Measurements from ENCODE around the gene NEU3. TPM values are rescaled to one million over a fixed set of nuclear protein-coding genes. Genes with fewer than 3 reads are reported as not detected.
A peak's percentile ranks its signal among the peaks of the same experiment; 100 is the strongest.

The NEU3 gene
- total and polyA plus RNA-seq, 2 of the 13 experiments (the other 11 are each of a cell fraction or from before 2014, with no cell fraction given): 6.3 to 15.3 TPM

GRCh38 chr11:74988541-74989259, at the start of gene NEU3 (continued):
- TF ChIP-seq CENPBD1 (CRISPR knock-in tag; IDR thresholded peaks at IDR 0.05; ENCODE audit: borderline replicate concordance, low read depth) (0 out of 2 replicates have a peak, but pooled peaks have one; percentile 35), ZFP91 (CRISPR knock-in tag; IDR thresholded peaks at IDR 0.05; ENCODE audit: borderline replicate concordance) (no peak; the same call in 1 of the 2 replicates), ZNF616 (CRISPR knock-in tag; IDR thresholded peaks at IDR 0.05; ENCODE audit: low read depth) (no peak), PATZ1 (CRISPR knock-in tag; IDR thresholded peaks at IDR 0.05) (peak; percentile 83), HES4 (CRISPR knock-in tag; IDR thresholded peaks at IDR 0.05; ENCODE audit: borderline replicate concordance) (0 out of 2 replicates have a peak, but pooled peaks have one; percentile 33), PHF20 (CRISPR knock-in tag; IDR thresholded peaks at IDR 0.05) (peak; percentile 69), SALL1 (CRISPR knock-in tag; IDR thresholded peaks at IDR 0.05) (peak; percentile 64; the same call in 1 of the 2 replicates), ZNF44 (CRISPR knock-in tag; IDR thresholded peaks at IDR 0.05) (no peak), JDP2 (CRISPR knock-in tag; IDR thresholded peaks at IDR 0.05; ENCODE audit: borderline replicate concordance) (no peak), ZNF878 (CRISPR knock-in tag; IDR thresholded peaks at IDR 0.05) (no peak), MXI1 (IDR thresholded peaks at IDR 0.05; ENCODE audit: borderline replicate concordance, low read depth, low read length) (0 out of 3 replicates have a peak, but pooled peaks have one; percentile 37), ATF7-NPFF (CRISPR knock-in tag; IDR thresholded peaks at IDR 0.05; ENCODE audit: low read depth) (no peak), SIN3B (IDR thresholded peaks at IDR 0.05; ENCODE audit: low read length) (no peak), ARNTL (CRISPR knock-in tag; IDR thresholded peaks at IDR 0.05) (no peak), POLR2AphosphoS5 (IDR thresholded peaks at IDR 0.05; ENCODE audit: low read depth, low read length) (peak; percentile 71), ARNT2 (CRISPR knock-in tag; IDR thresholded peaks at IDR 0.05; ENCODE audit: low read depth) (peak; percentile 69; the same call in 1 of the 2 replicates), KLF15 (CRISPR knock-in tag; IDR thresholded peaks at IDR 0.05; ENCODE audit: borderline replicate concordance) (peak; percentile 82; the same call in 1 of the 2 replicates), SMAD9 (CRISPR knock-in tag; IDR thresholded peaks at IDR 0.05) (0 out of 2 replicates have a peak, but pooled peaks have one; percentile 40), ZIK1 (CRISPR knock-in tag; IDR thresholded peaks at IDR 0.05; ENCODE audit: borderline replicate concordance, low read depth) (peak; percentile 48; the same call in 1 of the 2 replicates), ZNF607 (CRISPR knock-in tag; IDR thresholded peaks at IDR 0.05; ENCODE audit: borderline replicate concordance) (peak; percentile 63; the same call in 1 of the 2 replicates), MXD4 (CRISPR knock-in tag; IDR thresholded peaks at IDR 0.05) (0 out of 2 replicates have a peak, but pooled peaks have one; percentile 42), ZNF501 (CRISPR knock-in tag; IDR thresholded peaks at IDR 0.05) (peak; percentile 82), PBX3 (CRISPR knock-in tag; IDR thresholded peaks at IDR 0.05; ENCODE audit: borderline replicate concordance) (no peak), GFI1 (CRISPR knock-in tag; IDR thresholded peaks at IDR 0.05; ENCODE audit: borderline replicate concordance) (peak; percentile 26; the same call in 1 of the 2 replicates)
